Upper lobe of left lung (tissue), 4 donors: ENCODE measurements around the gene SMIM14.

Experiments used
- CTCF ChIP-seq, 6 experiments: fragments of 450-650 bp in 4 of 6; fragments of 200-600 bp in 2 of 6; sonication (generic) in 2 of 6; IDR thresholded peaks; one replicate each; pipeline ENCODE4 v1.5.1; 2016 to 2019; ENCODE audit warnings: antibody characterized with exemption in 6 of 6
- POLR2A ChIP-seq, 4 donors: fragments of 450-650 bp; IDR thresholded peaks; one replicate each; pipeline ENCODE4 v1.5.1; 2016 to 2017; ENCODE audit warnings: antibody characterized with exemption in 4 of 4, mild to moderate bottlenecking in 2 of 4

- TF ChIP-seq CTCF (IDR thresholded peaks at IDR 0.05) (no peak), POLR2A (IDR thresholded peaks at IDR 0.05) (no peak)
Measured at GRCh38 chr4:39621582-39621981, 17.1 kb downstream of the SMIM14 start.
